K562 (cell line): ENCODE measurements around the gene PLCG2. TPM values are rescaled to one million over a fixed set of nuclear protein-coding genes. Genes with fewer than 3 reads are reported as not detected.

Source experiments
- ATAC-seq: fragments of 200-7000 bp; cut with Tn5 transposase; 3 replicates; pipeline ENCODE4 v1.9.1; 2020; ENCODE audit warnings: moderate library complexity
- BruUV-seq: library from RNA; stranded (reverse); fragments of 400-500 nt; replicated peaks from 2 replicates; lab custom pipeline; 2021; lab: Mats Ljungman, UMichigan
- CTCF ChIA-PET: fragments of 300-600 bp; formaldehyde crosslinking; extraction: SDS; loops from one replicate; lab custom pipeline; 2021; ENCODE audit warnings: low intra/inter-chr PET ratio; lab: Yijun Ruan, JAX
- POLR2A ChIA-PET: fragments of 300-600, 350-650 bp; sonication (Branson Sonifier 250); formaldehyde crosslinking; extraction: SDS; loops from one replicate; lab custom pipeline; 2021; ENCODE audit warnings: antibody characterized with exemption, inconsistent platforms; lab: Yijun Ruan, JAX
- DNase-seq, 4 experiments: peaks; one replicate each; pipeline versions ENCODE4 v3.0.0 to v3.0.0-alpha.2; 2011 to 2018; ENCODE audit warnings: low spot score in 3 of 4, mixed read lengths in 3 of 4; ENCODE audit errors: extremely low read depth in 1 of 4
- FAIRE-seq: peaks from 2 replicates; lab custom pipeline; 2011; peaks lifted over from hg19 to GRCh38; lab: Jason Lieb, UNC
- H2AFZ ChIP-seq: 2 replicates; pipeline ENCODE4 v1.6.0; 2011; ENCODE audit warnings: low read depth, low read length, control low read depth, inconsistent platforms
- H3K27ac ChIP-seq: fragments of 200-600 bp; 3 replicates; pipeline ENCODE4 v1.8.0; 2011; ENCODE audit warnings: low read depth, mild to moderate bottlenecking, control low read depth, inconsistent platforms, low read length, moderate library complexity, mixed read lengths; ENCODE audit errors: extremely low read depth
- H3K27me3 ChIP-seq, 2 experiments: fragments of 300-600 bp in 1 of 2; 2 replicates in 1 of 2; 3 replicates in 1 of 2; pipeline versions ENCODE4 v1.6.0 to v1.8.0; 2011; ENCODE audit warnings: inconsistent platforms in 2 of 2, low read length in 2 of 2, mild to moderate bottlenecking in 1 of 2, mixed read lengths in 1 of 2, moderate library complexity in 1 of 2; ENCODE audit not compliant: control insufficient read depth in 2 of 2, insufficient read depth in 2 of 2
- H3K36me3 ChIP-seq: fragments of 300-600 bp; 3 replicates; pipeline ENCODE4 v1.8.0; 2011; ENCODE audit warnings: mild to moderate bottlenecking, low read length, inconsistent platforms; ENCODE audit not compliant: control insufficient read depth, insufficient read depth
- H3K4me1 ChIP-seq, 2 experiments: fragments of 200-600 bp in 1 of 2; replicated peaks in 1 of 2; 2 replicates in 1 of 2; 3 replicates in 1 of 2; pipeline versions ENCODE4 v1.5.1 to v1.8.0; 2011; ENCODE audit warnings: inconsistent platforms in 2 of 2, low read length in 2 of 2, mild to moderate bottlenecking in 1 of 2, mixed read lengths in 1 of 2, moderate library complexity in 1 of 2; ENCODE audit not compliant: control insufficient read depth in 2 of 2, insufficient read depth in 2 of 2
- H3K4me2 ChIP-seq: 2 replicates; pipeline ENCODE4 v1.6.1; 2011; ENCODE audit warnings: low read length, control low read depth, inconsistent platforms, mixed read lengths; ENCODE audit not compliant: insufficient read depth
- H3K4me3 ChIP-seq: fragments of 200-600 bp; sonication (generic), shearing (Covaris generic); 2 replicates; pipeline ENCODE4 v1.5.1; 2016; ENCODE audit warnings: control low read depth, inconsistent platforms
- H3K79me2 ChIP-seq: fragments of 200-600 bp; 3 replicates; pipeline ENCODE4 v1.8.0; 2011; ENCODE audit warnings: low read length, inconsistent platforms; ENCODE audit not compliant: control insufficient read depth, insufficient read depth
- H3K9ac ChIP-seq, 2 experiments: 2 replicates each; pipeline versions ENCODE4 v1.6.0 to v1.6.1; 2011; ENCODE audit warnings: low read depth in 2 of 2, low read length in 2 of 2, control low read depth in 1 of 2, inconsistent platforms in 1 of 2, mild to moderate bottlenecking in 1 of 2, mixed read lengths in 1 of 2; ENCODE audit not compliant: insufficient read depth in 1 of 2
- H3K9me1 ChIP-seq: one replicate; pipeline ENCODE4 v1.6.0; 2011; ENCODE audit warnings: inconsistent platforms, mild to moderate bottlenecking, low read length, moderate library complexity; ENCODE audit not compliant: control insufficient read depth, insufficient read depth
- H3K9me3 ChIP-seq: replicated peaks from 2 replicates; pipeline ENCODE4 v1.5.1; 2011; ENCODE audit warnings: low read depth, low read length, inconsistent platforms; ENCODE audit not compliant: control insufficient read depth, insufficient read depth
- H4K20me1 ChIP-seq: replicated peaks from 2 replicates; pipeline ENCODE4 v1.6.1; 2011; ENCODE audit warnings: low read length, inconsistent platforms, mixed read lengths; ENCODE audit not compliant: control insufficient read depth, insufficient read depth
- BCOR ChIP-seq: fragments of 450-650 bp; IDR thresholded peaks from 2 replicates; pipeline ENCODE4 v1.6.1; 2016
- DPF2 ChIP-seq: fragments of 450-650 bp; IDR thresholded peaks from 2 replicates; pipeline ENCODE4 v1.6.1; 2016
- ESRRA ChIP-seq: fragments of 450-650 bp; IDR thresholded peaks from 2 replicates; pipeline ENCODE4 v1.6.1; 2014; ENCODE audit warnings: low read depth, mild to moderate bottlenecking, moderate library complexity, borderline replicate concordance
- HMBOX1 ChIP-seq: sonication (generic); IDR thresholded peaks from 2 replicates; pipeline ENCODE4 v1.6.1; 2016
- KDM1A ChIP-seq, 2 experiments: fragments of 450-650 bp; IDR thresholded peaks; 2 replicates each; pipeline ENCODE4 v1.6.1; 2016; ENCODE audit warnings: mild to moderate bottlenecking in 2 of 2
- L3MBTL2 ChIP-seq: fragments of 450-650 bp; IDR thresholded peaks from 2 replicates; pipeline ENCODE4 v1.6.1; 2016; ENCODE audit warnings: mild to moderate bottlenecking, moderate library complexity
- RBM25 ChIP-seq: fragments of 200-400 bp; formaldehyde crosslinking; IDR thresholded peaks from 2 replicates; pipeline ENCODE4 v1.6.1; 2018; ENCODE audit warnings: low read length, low read depth, moderate library complexity; ENCODE audit not compliant: severe bottlenecking
- RFX1 ChIP-seq: fragments of 450-650 bp; IDR thresholded peaks from 2 replicates; pipeline ENCODE4 v1.6.1; 2016; ENCODE audit warnings: mild to moderate bottlenecking, moderate library complexity
- SMARCA5 ChIP-seq: fragments of 450-650 bp; IDR thresholded peaks from 2 replicates; pipeline ENCODE4 v1.6.1; 2016
- SMARCC2 ChIP-seq: fragments of 450-650 bp; IDR thresholded peaks from 2 replicates; pipeline ENCODE4 v1.6.1; 2017; ENCODE audit warnings: antibody characterized with exemption, moderate library complexity, mild to moderate bottlenecking, low read depth
- THRB ChIP-seq: fragments of 450-650 bp; formaldehyde crosslinking; conservative IDR thresholded peaks from 2 replicates; pipeline ENCODE4 v1.4.0; 2022; ENCODE audit warnings: mild to moderate bottlenecking, missing genetic modification characterization
- ZFP36 ChIP-seq: fragments of 150-350 bp; IDR thresholded peaks from 2 replicates; pipeline ENCODE4 v1.6.1; 2018; ENCODE audit warnings: low read length, low read depth; ENCODE audit not compliant: partially characterized antibody
- ZNF282 ChIP-seq: sonication (generic); formaldehyde crosslinking; IDR thresholded peaks from 2 replicates; pipeline ENCODE4 v1.8.1; 2023; ENCODE audit warnings: missing genetic modification reagents
- ZNF512 ChIP-seq: IDR thresholded peaks from 2 replicates; pipeline ENCODE4 v1.6.1; 2016; ENCODE audit warnings: missing genetic modification characterization, missing compliant biosample characterization
- WGBS: fragments of 100-300 bp; shearing (Covaris generic); methylation state at CpG from one replicate; pipeline ENCODE4 v1.1.6; 2016; ENCODE audit warnings: low coverage, mixed read lengths; ENCODE audit not compliant: insufficient coverage; ENCODE audit errors: missing lambda C conversion rate; 5-methylcytosine and 5-hydroxymethylcytosine counted together
- in situ Hi-C: fragments of 300-500 bp; cut with MboI; formaldehyde crosslinking; loops from 4 replicates; pipeline ENCODE4 v1.15.0; 2018; ENCODE audit warnings: inconsistent platforms, mixed read lengths
- intact Hi-C: fragments of 100-400 bp; cut with micrococcal nuclease; formaldehyde crosslinking; loops from 2 replicates; pipeline ENCODE4 v1.14.2; 2022
- polyA plus RNA-seq, 8 experiments: library from polyadenylated mRNA; depleted of rRNA in 4 of 8; stranded (reverse) in 5 of 8; unstranded in 3 of 8; fragments of >200 nt; fragmentation: Nextera tagmentation in 2 of 8; fragmentation: Illumina TruSeq in 1 of 8; extraction: Ambion mirVana in 2 of 8; extraction: Trizol in 1 of 8; gene quantifications; 2 replicates each; pipeline versions ENCODE4 v1.2.1 to v1.2.3, GENCODE V29; 2011 to 2014; ENCODE audit warnings: inconsistent platforms in 1 of 8, missing spikeins in 1 of 8
- total RNA-seq, 7 experiments: library from RNA; depleted of rRNA in 6 of 7; stranded (reverse); fragments of >200 nt in 6 of 7; fragmentation: Illumina TruSeq in 2 of 7; extraction: Trizol in 2 of 7; gene quantifications; 2 replicates each; pipeline versions ENCODE4 v1.2.1 to v1.2.3, GENCODE V29; 2011 to 2021; ENCODE audit warnings: low replicate concordance in 1 of 7

PLCG2 gene
- total and polyA plus RNA-seq, 9 of the 15 experiments (the other 6 are each of a cell fraction or from before 2014, with no cell fraction given) = 0.94 to 7.1 (median 3.1) TPM

- peak; percentile 23 for TF ChIP-seq ZFP36
- peak; percentile 86 for TF ChIP-seq ESRRA
- no peak for TF ChIP-seq HMBOX1
- peak; percentile 27; the same call in 1 of the 2 replicates for TF ChIP-seq RFX1
- TF ChIP-seq RBM25 = peak; percentile 61
- TF ChIP-seq SMARCA5 = 0 out of 2 replicates have a peak, but pooled peaks have one; percentile 20
- peak; percentile 54 to 55; a peak in 3 of 4 replicates for TF ChIP-seq KDM1A (IDR thresholded peaks at IDR 0.05)
- no peak for TF ChIP-seq SMARCC2
- no peak for TF ChIP-seq ZNF282 (CRISPR knock-in tag)
- TF ChIP-seq L3MBTL2 = peak; percentile 50
- no peak for TF ChIP-seq DPF2
- no peak for TF ChIP-seq ZNF512 (tag)
- TF ChIP-seq BCOR = peak; percentile 81
- no peak for TF ChIP-seq THRB (CRISPR knock-in tag)
- DNase-seq (no peak), FAIRE-seq (no peak), ATAC-seq (no peak)
- Histone ChIP-seq H3K9me1 (no peaks in the 10 kb centered on the region), H3K9me3 (no peaks in the 10 kb centered on the region), H3K4me3 (no peak overlapping the region), H3K27ac (no peak overlapping the region), H3K79me2 (no peaks in the 10 kb centered on the region), H2AFZ (peak overlapping the region; percentile 73), H3K36me3 (no peaks in the 10 kb centered on the region), H3K4me1 (peaks cover 28 to 37% of the 10 kb centered on the region in 2 experiments), H3K9ac (peak overlapping the region in 1 of 2 experiments; percentile 64; a peak in 1 of 4 replicates), H4K20me1 (no peaks in the 10 kb centered on the region), H3K4me2 (no peak overlapping the region), H3K27me3 (no peaks in the 10 kb centered on the region; a peak in 1 of 5 replicates)
- ChIA-PET CTCF (no interaction called here), POLR2A (interaction anchor here (0.9 to 1.9 kb wide), 4 partner anchors 10 to 305 kb away, joined by 3 to 8 read pairs (median 4); partner anchors contain the start of gene PLCG2)
- no TSS peak for BruUV-seq
- intact Hi-C loops (no loop called here), in situ Hi-C loops (no loop called here)
- WGBS = 62% methylated on average over 13 of the region's 13 CpGs
Observed at GRCh38 chr16:81755915-81756614, 23.0 kb upstream of the PLCG2 start.
